Glomerular endothelial cell (primary cell): ENCODE results near the gene NCOR1. TPM values are rescaled to one million over a fixed set of nuclear protein-coding genes. Genes with fewer than 3 reads are reported as not detected.
"Not testable (repeated sequence)": the region's sequence is repeated elsewhere in the genome, so short reads cannot be mapped to it uniquely, and the experiment has no call there.

ENCODE experiments used
- DNase-seq: peaks from one replicate; pipeline ENCODE4 v3.0.0-alpha.2; 2011; ENCODE audit warnings: low read depth, low spot score; ENCODE audit errors: extremely low read depth
- total RNA-seq: library from RNA; depleted of rRNA; stranded (reverse); fragments of >200 nt; gene quantifications from 2 replicates; pipeline ENCODE4 v1.2.3, GENCODE V29; 2015

Gene NCOR1
- total RNA-seq, 1 donor from 2014 or later, result 107 TPM

DNA sequence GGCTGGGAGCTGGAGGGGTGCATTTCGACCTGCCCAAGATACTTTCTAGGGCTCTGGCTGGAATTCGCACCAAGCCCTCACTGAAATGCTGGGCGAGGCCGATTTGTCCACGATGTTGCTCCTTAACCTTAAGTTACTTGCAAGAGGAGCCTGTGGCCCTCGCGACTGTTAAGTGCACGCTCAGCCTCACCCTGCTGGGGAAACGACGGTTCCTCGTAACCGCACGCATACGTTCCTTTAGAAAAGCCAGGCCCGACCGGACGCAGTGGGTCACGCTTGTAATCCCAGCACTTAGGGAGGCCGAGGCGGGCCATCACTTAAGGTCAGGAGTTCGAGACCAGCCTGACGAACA, 607 bp upstream of the NCOR1 start:
- no peak for DNase-seq

DNA sequence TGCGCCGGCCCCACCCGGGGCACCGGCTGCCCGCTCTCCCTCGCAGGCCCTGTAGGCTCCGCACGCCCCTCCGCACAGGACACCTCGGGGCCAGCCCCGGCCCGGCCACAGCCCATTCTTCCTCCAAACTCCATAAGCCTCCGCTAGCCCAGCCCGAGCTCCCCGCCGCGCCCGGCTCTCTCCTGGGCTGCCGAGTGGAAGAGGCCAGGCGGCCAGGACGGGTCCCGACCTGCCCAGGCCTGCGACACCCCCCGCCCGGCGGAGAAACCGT, 397 bp downstream of the NCOR1 start:
- DNase-seq, result no peak

DNA sequence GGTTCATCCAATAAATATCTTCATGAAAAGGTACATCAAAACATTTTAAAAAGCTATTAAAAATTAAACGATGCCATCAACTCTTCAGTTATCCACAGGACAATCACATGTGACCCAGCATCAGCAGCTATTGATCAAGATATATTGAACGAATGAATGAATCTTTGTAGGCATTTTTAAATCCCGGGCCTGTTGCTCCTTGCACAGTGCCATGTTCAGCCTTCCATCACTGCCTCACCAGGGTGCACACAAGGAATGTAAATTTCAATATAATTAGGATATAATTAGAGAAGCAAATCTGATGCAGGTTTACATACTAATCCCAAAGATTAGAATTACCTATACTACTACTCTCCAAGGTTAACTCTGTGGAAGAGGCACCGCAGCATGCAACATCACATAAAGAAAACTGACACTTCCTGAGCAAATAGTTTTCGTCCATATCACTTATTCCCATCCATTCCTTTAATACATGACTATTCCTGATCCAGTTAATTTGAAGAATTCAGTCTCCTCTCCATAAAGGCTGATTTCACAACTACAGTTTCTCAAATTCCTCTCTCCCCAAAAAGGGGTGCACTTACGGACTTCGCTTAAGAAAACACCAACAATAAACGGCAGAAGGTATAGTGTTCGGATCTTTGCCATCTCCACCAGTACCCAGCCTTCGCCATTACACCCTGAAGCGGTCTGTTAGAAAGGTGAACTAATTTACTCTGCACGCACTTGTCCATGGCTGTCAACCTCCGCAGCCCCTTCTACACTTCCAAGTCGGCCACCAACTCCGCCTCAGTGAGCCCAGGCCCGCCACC, 938 bp downstream of the NCOR1 start:
- no peak for DNase-seq

DNA sequence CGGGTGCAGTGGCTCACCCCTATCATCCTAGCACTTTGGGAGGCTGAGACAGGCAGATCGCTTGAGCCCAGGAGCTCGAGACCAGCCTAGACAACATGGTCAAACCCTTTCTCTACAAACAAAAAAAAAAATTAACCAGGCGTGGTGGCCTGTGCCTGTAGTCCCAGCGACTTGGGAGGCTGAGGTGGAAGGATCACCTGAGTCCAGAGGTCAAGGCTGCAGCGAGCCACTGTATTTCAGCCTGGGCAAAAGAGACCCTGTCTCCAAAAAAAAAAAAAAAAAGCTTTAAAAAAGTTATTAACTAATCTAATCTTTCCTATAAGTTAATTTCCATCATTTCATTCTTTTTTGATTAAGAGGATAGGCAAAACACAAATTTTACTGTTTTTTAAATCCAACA, 2.5 kb downstream of the NCOR1 start:
- DNase-seq, result no peak

DNA sequence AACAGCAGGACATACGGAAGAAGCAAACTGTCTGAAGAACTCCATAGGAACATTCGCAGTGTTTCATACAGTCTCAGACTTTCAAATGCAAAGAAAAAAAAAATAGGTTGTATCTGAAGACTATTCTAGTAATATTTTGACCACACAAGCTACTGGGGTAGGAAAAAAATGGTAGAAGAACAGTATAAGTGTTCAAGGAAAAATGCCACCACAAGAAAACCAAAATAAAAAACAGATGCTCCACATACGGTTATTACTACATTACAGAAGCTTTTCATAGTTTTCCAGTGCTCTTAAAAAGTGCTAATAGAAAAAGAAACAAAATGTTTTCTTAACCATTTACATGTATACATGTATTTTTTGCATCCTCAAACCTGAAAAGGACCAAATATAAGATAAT, 3.7 kb downstream of the NCOR1 start:
- no peak for DNase-seq

DNA sequence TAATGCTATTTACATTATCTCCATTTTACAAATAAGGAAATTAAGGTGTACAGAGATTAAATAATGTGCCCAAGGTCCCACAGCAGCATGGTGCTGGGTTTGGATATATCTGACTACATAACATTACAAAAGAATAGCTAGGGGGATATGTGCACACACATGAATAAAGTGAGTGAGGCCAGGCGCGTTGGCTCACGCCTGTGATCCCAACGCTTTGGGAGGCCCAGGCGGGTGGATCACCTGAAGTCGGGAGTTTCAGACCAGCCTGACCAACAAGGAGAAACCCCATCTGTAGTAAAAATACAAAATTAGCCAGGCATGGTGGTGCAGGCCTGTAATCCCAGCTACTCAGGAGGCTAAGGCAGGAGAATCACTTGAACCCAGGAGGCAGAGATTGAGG, 10.6 kb downstream of the NCOR1 start:
- not testable (repeated sequence) for DNase-seq

DNA sequence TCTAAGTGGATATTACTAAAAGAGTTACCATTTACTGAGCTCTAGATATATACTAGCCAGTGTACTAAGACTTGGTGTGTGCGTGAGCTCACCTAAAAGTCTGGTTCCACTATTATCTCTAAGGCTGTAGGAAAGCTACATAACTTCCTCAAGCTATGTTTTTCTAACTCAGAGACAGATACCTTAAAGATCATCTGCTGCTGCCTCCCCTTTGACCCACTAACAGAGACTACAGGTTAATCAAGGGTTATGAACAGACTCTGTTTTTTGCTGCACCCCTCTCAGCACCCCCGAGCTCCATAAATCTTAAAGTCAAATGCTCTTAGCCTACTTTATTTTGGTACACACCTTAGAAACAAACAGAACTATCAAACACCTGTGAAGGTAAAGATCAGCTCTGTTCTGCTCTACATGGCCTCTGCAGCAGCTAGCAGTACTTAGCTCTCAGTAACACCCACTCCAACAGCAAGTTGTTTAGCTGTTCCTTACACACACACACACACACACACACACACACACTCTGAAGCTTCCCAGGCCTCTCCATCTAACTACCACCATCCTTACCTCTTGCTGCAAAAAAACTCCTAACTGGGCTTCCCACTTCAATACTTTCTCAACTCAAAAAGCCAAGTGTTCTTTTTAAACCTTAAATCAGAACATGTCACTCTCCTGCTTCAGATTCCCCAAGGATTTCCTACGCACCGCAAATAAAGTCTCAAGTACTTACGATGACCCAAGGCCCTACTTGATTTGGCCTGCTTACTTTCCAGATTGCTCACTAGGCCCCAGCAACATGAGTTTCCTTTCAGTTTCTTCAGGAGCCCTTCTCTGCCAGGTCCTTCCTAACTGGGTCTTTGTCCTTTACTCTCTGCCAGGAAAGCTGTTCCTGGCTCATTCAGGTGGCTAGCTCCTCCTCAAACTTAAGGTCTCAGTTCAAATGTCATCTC, 12.5 kb downstream of the NCOR1 start:
- DNase-seq, result not testable (repeated sequence)

DNA sequence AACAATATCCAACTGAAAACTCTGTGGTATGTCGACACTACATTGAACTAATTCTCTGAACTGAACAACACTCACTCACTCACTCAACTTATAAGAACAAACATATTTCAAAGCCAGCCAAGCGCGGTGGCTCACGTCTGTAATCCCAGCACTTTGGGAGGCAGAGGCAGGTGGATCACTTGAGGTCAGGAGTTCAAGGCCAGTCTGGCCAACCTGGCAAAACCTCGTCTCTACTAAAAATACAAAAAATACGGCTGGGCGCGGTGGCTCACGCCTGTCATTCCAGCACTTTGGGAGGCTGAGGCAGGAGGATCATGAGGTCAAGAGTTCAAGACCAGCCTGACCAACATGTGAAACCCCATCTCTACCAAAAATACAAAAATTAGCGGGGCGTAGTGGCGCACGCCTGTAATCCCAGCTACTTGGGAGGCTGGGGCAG, 13.6 kb downstream of the NCOR1 start:
- not testable (repeated sequence) for DNase-seq

DNA sequence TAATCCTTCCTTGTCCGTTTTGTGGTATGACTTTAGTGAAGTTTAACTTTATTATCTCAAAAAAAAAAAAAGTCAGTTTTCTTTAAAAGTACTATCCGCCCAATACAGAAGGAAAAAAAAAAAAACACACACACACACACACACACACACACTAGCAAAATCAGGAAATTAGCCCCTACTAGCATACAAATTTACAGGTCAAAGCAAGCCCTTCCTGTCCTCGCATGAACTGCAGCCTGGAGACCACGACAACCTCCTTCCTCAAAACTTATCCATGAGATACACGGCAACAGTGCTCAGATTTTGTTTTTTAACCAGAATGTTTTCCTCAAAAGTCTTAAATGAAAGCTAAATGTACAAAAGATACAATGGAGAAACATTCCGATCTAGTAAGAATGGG, 16.2 kb downstream of the NCOR1 start:
- DNase-seq, result no peak

DNA sequence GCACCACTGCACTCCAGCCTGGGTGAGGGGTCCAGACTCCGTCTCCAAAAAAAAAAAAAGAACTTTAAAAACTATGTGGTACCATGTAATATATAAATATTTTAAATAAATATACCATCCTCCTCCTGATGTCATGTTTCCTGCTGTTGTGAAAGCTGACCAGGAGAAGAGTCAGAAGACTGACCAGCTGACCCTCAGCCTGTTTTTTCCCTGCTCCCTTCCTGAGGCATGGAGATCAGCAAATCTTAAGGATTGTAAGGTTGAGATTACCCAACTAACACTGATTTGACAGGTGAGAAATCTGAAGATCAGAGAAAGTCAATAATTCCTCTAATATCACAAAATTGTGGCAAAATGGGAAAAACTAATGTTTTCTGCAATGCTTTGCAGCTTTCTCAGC, 18.1 kb downstream of the NCOR1 start:
- DNase-seq, result no peak

DNA sequence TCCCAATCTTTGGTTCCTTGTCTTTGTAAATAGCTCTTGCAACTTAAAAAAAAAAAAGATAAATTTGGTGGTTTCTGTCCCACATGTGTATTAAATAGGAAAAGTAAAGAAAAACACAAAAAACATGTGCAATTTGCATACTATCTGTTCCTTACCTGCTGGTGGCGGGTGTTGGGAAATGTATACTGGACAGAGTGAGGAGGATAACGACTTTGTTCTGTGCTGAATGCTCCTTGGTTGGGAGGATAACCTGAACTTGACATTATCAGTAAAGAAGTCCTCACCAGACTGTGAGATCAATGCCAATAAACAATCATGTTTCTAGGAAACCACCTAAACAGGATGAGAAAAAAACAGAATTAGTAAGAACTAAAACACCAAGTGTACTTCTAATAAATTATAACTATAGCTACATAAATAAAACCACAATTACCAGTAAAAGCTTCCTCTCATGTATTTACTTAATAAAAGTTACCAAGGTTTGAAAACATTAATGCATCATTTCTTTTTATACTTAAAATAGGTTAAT, 21.0 kb downstream of the NCOR1 start:
- DNase-seq, result not testable (repeated sequence)

DNA sequence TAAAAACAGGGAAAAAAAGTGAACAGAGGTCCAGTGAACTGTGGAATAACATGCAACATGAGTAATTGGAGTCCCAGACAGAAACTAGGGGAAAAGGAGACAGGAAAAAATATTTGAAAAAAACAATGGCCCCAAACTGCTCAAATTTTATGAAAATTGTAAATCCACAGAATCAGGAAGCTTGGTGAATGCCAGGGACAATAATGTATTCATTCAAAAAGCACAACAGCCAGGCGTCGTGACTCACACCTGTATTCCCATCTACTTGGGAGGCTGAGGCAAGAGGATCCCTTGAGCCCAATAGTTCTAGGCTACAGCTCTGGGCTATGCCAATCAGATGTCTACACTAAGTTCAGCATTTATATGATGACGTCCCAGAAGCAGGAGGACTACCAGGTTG, 23.7 kb downstream of the NCOR1 start:
- no peak for DNase-seq

DNA sequence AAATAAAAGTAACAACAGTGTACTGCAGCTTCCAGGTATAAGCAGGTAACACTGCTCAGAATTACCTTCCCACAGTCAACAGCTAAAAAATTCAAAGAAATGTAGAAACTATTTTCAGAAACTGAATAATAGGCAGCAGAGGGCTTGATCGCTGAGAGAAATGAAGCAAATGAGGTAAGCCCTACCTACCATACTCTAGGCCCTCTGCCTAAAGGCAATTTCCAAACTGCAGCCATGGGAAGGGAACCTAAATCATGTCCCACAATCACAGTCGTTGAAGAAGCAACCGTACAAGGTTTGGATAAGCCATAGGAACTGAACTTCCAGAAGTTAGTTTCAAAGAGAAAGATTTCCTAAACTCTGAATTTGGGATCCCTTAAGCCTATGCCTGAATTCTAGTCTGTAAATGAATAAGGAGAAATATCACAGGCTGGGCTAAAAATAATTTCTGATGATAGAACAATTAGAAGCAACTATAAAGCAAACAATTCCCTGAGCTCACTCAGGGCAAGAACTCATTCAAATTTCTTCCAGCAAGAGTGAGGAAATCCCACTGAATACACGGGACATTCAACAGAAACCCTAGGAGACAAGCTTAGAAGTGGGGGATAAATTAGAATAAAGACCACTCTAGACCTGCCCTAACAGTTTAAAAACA, 24.5 kb downstream of the NCOR1 start:
- DNase-seq, result no peak

DNA sequence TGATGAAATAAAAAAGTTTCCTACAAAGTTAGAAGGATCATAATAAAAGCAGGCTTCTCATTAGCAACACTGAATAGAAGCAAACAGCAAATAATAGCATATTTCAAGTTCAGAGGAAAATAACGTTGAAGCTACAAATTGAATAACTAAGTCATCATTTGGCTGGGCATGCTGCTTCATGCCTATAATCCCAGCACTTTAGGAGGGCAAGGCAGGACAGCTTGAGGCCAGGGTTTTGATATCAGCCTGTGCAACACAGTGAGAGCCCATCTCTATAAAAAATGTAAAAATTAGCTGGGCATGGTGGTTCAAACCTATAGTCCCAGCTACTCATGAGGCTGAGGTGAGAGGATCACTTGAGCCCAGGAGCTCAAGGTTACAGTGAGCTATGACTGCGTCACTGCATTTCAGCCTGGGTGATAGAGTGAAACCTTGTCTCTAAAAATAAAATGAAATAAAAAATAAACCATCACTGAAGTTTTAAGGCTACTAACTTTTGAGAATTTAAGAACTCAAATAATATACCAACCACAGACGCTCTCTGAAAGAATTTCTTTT, 25.5 kb downstream of the NCOR1 start:
- DNase-seq, result no peak

DNA sequence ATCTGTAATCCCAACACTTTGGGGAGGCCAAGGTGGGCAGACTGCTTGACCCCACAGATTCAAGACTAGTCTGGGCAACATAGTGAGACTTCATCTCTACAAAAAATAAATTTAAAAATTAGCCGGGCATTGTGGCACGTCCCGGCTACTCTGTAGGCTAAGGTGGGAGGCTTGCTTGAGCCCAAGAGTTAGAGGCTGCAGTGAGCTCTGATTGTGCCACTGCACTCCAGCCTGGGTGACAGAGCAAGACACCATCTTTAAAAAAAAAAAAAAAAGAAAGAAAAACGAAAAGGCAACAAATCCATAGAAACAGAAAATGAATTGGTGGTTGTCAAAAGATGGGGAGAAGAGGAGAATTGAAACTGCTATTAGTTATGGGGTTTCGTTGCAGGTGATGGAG, 27.7 kb downstream of the NCOR1 start:
- DNase-seq, result no peak

DNA sequence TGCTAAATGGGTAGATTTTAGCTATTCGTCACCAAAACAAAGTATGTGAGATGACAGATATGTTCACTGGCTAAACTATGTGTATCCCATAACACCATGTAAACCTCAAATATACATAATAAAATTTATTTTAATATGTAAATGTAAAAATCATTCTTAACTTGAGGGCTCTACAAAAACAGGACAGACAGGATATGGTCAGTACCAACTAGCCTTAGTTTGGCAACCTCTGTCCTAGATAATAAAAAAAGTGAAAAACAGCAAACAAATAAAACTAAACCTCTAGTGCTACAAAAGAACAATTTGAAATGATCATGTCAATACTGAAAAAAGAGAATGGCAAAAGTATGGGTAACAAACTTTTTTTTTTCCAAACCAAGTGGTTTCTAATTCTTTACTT, 33.8 kb downstream of the NCOR1 start:
- DNase-seq, result no peak

DNA sequence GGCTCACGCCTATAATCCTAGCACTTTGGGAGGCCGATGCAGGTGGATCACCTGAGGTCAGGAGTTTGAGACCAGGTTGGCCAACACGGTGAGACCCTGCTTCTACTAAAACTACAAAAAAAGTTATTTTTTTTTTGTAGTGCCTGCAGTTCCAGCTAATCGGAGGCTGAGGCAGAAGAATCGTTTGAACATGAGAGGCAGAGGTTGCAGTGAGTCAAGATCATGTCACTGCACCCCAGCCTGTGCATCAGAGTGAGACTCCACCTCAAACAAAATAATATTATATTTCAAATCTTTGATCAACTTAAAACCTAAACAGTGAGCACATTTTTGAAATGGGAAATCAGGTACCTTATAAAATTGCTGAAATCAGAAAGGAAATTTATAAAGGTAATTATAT, 36.5 kb downstream of the NCOR1 start:
- DNase-seq, result no peak

DNA sequence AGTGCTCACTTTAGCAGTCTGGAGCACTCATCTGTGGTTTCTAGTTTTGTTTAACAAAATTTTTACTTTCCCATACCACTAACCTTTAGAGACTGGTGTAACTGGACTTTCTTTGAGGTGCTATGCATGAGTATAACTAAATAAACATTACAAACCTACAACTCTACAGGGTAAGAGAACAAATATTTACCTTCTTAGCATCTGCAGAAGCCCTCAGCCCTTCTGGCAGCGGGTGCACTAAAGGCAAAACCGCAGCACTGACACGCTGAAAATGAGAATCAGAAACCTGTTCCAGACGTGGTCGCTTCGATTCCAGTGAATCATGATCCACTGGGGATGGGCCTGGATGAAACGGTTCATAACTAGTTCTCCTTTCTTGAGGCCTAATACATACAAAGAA, 43.7 kb downstream of the NCOR1 start:
- DNase-seq, result no peak

DNA sequence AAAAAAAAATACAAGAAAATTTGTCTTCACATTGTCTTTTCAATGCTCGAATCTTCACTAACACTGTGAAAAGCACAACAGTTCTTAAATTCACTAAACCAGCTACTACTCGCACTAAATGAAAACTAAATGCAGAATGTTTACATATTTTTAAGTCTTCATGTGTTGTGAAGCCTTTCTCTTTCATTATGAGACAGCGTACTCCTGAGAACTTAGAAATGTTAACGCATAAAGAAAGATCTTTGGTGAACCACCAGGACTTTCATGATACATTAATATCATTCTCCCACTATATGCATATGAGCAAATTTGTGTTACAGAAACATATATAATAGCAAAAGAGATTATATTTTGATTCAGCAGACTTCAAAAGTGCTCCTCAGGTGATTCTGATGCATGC, 48.6 kb downstream of the NCOR1 start:
- DNase-seq, result not testable (repeated sequence)

DNA sequence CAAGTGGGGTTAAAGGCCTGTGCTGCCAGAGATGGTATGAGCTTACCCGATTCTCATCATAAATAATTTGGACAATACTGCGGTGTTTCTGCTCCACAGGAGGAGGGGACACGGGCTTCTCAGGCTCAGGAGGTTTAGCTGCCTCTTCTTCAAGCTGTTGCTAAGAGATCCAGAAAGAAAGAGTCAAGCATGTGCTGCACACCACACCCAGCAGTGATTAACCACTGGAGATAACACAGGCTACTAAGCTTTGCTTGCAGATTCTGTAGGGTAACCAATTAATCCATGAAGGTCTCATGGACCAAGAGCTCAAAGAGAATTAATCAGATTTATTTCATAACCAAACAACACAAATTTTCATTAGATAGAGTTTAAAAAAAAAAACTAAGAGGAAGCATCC, 56.6 kb downstream of the NCOR1 start:
- no peak for DNase-seq

DNA sequence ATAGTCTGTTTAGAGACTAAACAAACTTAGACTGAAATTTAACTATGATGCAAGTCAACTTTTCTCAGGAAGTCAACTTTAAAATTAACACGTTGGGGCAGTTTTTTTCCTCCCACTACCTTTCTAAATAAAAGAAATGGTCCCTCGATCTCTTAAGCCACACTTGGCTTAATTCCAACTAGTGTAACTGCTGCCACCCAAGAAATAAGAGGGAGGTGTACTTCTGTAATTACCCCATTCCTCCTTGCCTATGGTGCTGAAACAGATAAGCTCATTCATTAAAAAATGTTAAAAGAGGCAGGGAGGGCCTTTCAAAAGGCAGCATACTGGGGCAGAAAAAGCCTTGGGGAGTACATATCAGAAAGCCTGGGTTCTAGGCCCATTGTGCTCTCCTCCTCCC, 59.8 kb downstream of the NCOR1 start:
- DNase-seq, result no peak
